ENCODE data around the gene C22orf15. TPM values are rescaled to one million over a fixed set of nuclear protein-coding genes. Genes with fewer than 3 reads are reported as not detected.

Gene C22orf15
- polyA plus RNA-seq, 6 donors from 2014 or later = 0.13 to 4.9 (median 1.0) TPM; not detected in 2

- H3K27ac Mint-ChIP-seq = peak overlapping the region in 4 of 6 donors; percentile 23 to 69 (median 34)
- H3K4me1 Mint-ChIP-seq = peaks cover 16 to 30% (median 27%) of the 10 kb centered on the region in 3 donors
- ATAC-seq (ENCODE audit: low read depth in 2 of 2) = no peak
Measured at GRCh38 chr22:23812378-23812777, 49.6 kb downstream of the C22orf15 start.

More at GRCh38 chr22:23812378-23812777, 49.6 kb downstream of the C22orf15 start:
- H3K4me3 Mint-ChIP-seq = no peak overlapping the region
- peaks cover 13 to 17% of the 10 kb centered on the region in 2 donors for H3K36me3 Mint-ChIP-seq
- DNase-seq = no peak
- no peaks in the 10 kb centered on the region for H3K27me3 Mint-ChIP-seq
- no peaks in the 10 kb centered on the region for H3K9me3 Mint-ChIP-seq

Other genes starting within 250 kb of the C22orf15 start
- gene IGLL1, start 182.7 kb upstream of the C22orf15 start, polyA plus RNA-seq (ENCODE audit: low read depth in 6 of 6) = not detected
- gene DRICH1, start 130.7 kb upstream of the C22orf15 start, polyA plus RNA-seq (ENCODE audit: low read depth in 6 of 6) = under 1 TPM in 2 of 6 donors, not detected in 4; 0.21 to 0.23 TPM
- gene RGL4, start 72.0 kb upstream of the C22orf15 start, polyA plus RNA-seq (ENCODE audit: low read depth in 6 of 6) = 1 to 10 TPM in 5 of 6 donors, under 1 TPM in 1; 0.78 to 3.9 (median 1.9) TPM
- gene ZNF70, start 11.9 kb upstream of the C22orf15 start, polyA plus RNA-seq (ENCODE audit: low read depth in 6 of 6) = 1 to 10 TPM in 1 of 6 donors, under 1 TPM in 4, not detected in 1; 0.22 to 1.0 (median 0.47) TPM
- 1,000 to 10,000 TPM in 5 of 6 donors, 100 to 1,000 TPM in 1; 910 to 1,673 (median 1,335) TPM for gene VPREB3, start 8.6 kb upstream of the C22orf15 start, polyA plus RNA-seq (ENCODE audit: low read depth in 6 of 6)
- 10 to 100 TPM; 36.3 to 65.9 (median 62.6) TPM for gene CHCHD10, start 5.0 kb downstream of the C22orf15 start, polyA plus RNA-seq (ENCODE audit: low read depth in 6 of 6)
- gene MMP11, start 9.9 kb downstream of the C22orf15 start, polyA plus RNA-seq (ENCODE audit: low read depth in 6 of 6) = 10 to 100 TPM; 10.2 to 18.9 (median 14.2) TPM
- 10 to 100 TPM; 73.0 to 90.9 (median 78.1) TPM for gene SMARCB1, start 24.0 kb downstream of the C22orf15 start, polyA plus RNA-seq (ENCODE audit: low read depth in 6 of 6)
- gene DERL3, start 76.0 kb downstream of the C22orf15 start, polyA plus RNA-seq (ENCODE audit: low read depth in 6 of 6) = 10 to 100 TPM; 25.2 to 33.9 (median 26.4) TPM
- 10 to 100 TPM in 4 of 6 donors, 1 to 10 TPM in 2; 7.0 to 15.9 (median 10.9) TPM for gene SLC2A11, start 94.9 kb downstream of the C22orf15 start, polyA plus RNA-seq (ENCODE audit: low read depth in 6 of 6)
- gene MIF, start 131.4 kb downstream of the C22orf15 start, polyA plus RNA-seq (ENCODE audit: low read depth in 6 of 6) = 1,000 to 10,000 TPM in 2 of 6 donors, 100 to 1,000 TPM in 4; 853 to 1,113 (median 946) TPM
- not detected for gene GSTT2B, start 198.2 kb downstream of the C22orf15 start, polyA plus RNA-seq (ENCODE audit: low read depth in 6 of 6)
- 1 to 10 TPM in 5 of 6 donors, under 1 TPM in 1; 0.89 to 5.3 (median 1.3) TPM for gene DDTL, start 203.9 kb downstream of the C22orf15 start, polyA plus RNA-seq (ENCODE audit: low read depth in 6 of 6)
- gene DDT, start 211.5 kb downstream of the C22orf15 start, polyA plus RNA-seq (ENCODE audit: low read depth in 6 of 6) = 100 to 1,000 TPM; 111 to 156 (median 127) TPM
- not detected for gene GSTT2, start 217.1 kb downstream of the C22orf15 start, polyA plus RNA-seq (ENCODE audit: low read depth in 6 of 6)
- not detected for gene GSTT4, start 242.5 kb downstream of the C22orf15 start, polyA plus RNA-seq (ENCODE audit: low read depth in 6 of 6)
- gene CABIN1, start 248.3 kb downstream of the C22orf15 start, polyA plus RNA-seq (ENCODE audit: low read depth in 6 of 6) = 1 to 10 TPM; 3.9 to 8.0 (median 5.0) TPM